NCI-H1417 (cell line): ENCODE measurements around the gene ACHE.
"Not testable (repeated sequence)": the region's sequence is repeated elsewhere in the genome, so short reads cannot be mapped to it uniquely, and the experiment has no call there.

ENCODE experiments used
- DNase-seq, 3 experiments: peaks; one replicate each; lab custom pipeline; 2025; lab: John Stamatoyannopoulos, UW

ACHE gene

GRCh38 chr7:100861616-100861985 is 34.1 kb downstream of the ACHE start:
- no peak for DNase-seq

- no peak for DNase-seq
Measured at GRCh38 chr7:100860702-100861615, 34.7 kb downstream of the ACHE start.

- DNase-seq = no peak
Measured at GRCh38 chr7:100859856-100860255, 35.8 kb downstream of the ACHE start.

- no peak for DNase-seq
Measured at GRCh38 chr7:100856871-100857282, 38.8 kb downstream of the ACHE start.

GRCh38 chr7:100855515-100855914 is 40.2 kb downstream of the ACHE start:
- DNase-seq = no peak

- DNase-seq = not testable (repeated sequence)
Measured at GRCh38 chr7:100854899-100855298, 40.8 kb downstream of the ACHE start.

GRCh38 chr7:100854146-100854895 is 41.4 kb downstream of the ACHE start:
- DNase-seq = no peak

- peak; percentile 93 to 96 (median 95) for DNase-seq
Measured at GRCh38 chr7:100852048-100852872, 43.4 kb downstream of the ACHE start, which contains the start of gene SLC12A9. Gene SLC12A9 (plus strand): TSS chr7:100852713. CDS start chr7:100854198, 1,485 bp downstream.

- no peak for DNase-seq
Measured at GRCh38 chr7:100847360-100847759, 48.3 kb downstream of the ACHE start.

GRCh38 chr7:100840470-100841100 is 55.1 kb downstream of the ACHE start:
- peak in 1 of 3 experiments; percentile 19 for DNase-seq
